ENCODE data around the gene NFIC.
"Not testable (repeated sequence)": the region's sequence is repeated elsewhere in the genome, so short reads cannot be mapped to it uniquely, and the experiment has no call there.

The NFIC gene

GRCh38 chr19:3365836-3366752 lies at the start of gene NFIC:
NFIC (plus strand) TSS chr19:3366583; CDS start chr19:3366637, 54 bp downstream.
- DNase-seq (ENCODE audit: low read depth), result peak; percentile 95

- DNase-seq (ENCODE audit: low read depth), result no peak
These were observed 49.6 kb upstream of the NFIC start for GRCh38 chr19:3316659-3317207.

- peak; percentile 43 for DNase-seq (ENCODE audit: low read depth)
These were observed 46.6 kb upstream of the NFIC start for GRCh38 chr19:3319643-3320353.

GRCh38 chr19:3320354-3320670 lies 46.1 kb upstream of the NFIC start:
- DNase-seq (ENCODE audit: low read depth), result no peak

- DNase-seq (ENCODE audit: low read depth), result no peak
These were observed 45.5 kb upstream of the NFIC start for GRCh38 chr19:3320853-3321252.

GRCh38 chr19:3321696-3322095 lies 44.7 kb upstream of the NFIC start:
- DNase-seq (ENCODE audit: low read depth), result no peak

- no peak for DNase-seq (ENCODE audit: low read depth)
These were observed 44.0 kb upstream of the NFIC start for GRCh38 chr19:3322199-3322978.

- DNase-seq (ENCODE audit: low read depth), result no peak
These were observed 43.4 kb upstream of the NFIC start for GRCh38 chr19:3323026-3323425.

GRCh38 chr19:3323658-3324057 lies 42.7 kb upstream of the NFIC start:
- DNase-seq (ENCODE audit: low read depth), result no peak

- no peak for DNase-seq (ENCODE audit: low read depth)
These were observed 42.0 kb upstream of the NFIC start for GRCh38 chr19:3324405-3324856.

- DNase-seq (ENCODE audit: low read depth), result no peak
These were observed 40.9 kb upstream of the NFIC start for GRCh38 chr19:3325451-3325850.

- no peak for DNase-seq (ENCODE audit: low read depth)
These were observed 37.6 kb upstream of the NFIC start for GRCh38 chr19:3328743-3329142.

GRCh38 chr19:3330047-3330446 lies 36.3 kb upstream of the NFIC start:
- DNase-seq (ENCODE audit: low read depth), result no peak

GRCh38 chr19:3332232-3332631 lies 34.2 kb upstream of the NFIC start:
- DNase-seq (ENCODE audit: low read depth), result not testable (repeated sequence)

- no peak for DNase-seq (ENCODE audit: low read depth)
These were observed 33.3 kb upstream of the NFIC start for GRCh38 chr19:3333020-3333583.

- no peak for DNase-seq (ENCODE audit: low read depth)
These were observed 32.7 kb upstream of the NFIC start for GRCh38 chr19:3333662-3334061.

GRCh38 chr19:3334749-3335430 lies 31.5 kb upstream of the NFIC start:
- not testable (repeated sequence) for DNase-seq (ENCODE audit: low read depth)

- DNase-seq (ENCODE audit: low read depth), result peak; percentile 81
These were observed 30.7 kb upstream of the NFIC start for GRCh38 chr19:3335431-3336350.

- no peak for DNase-seq (ENCODE audit: low read depth)
These were observed 30.1 kb upstream of the NFIC start for GRCh38 chr19:3336351-3336679.
